ENCODE results near the gene TSPAN5. TPM values are rescaled to one million over a fixed set of nuclear protein-coding genes. Genes with fewer than 3 reads are reported as not detected.

Gene TSPAN5
- total RNA-seq, 1 donor from 2014 or later, result 8.6 TPM

DNA sequence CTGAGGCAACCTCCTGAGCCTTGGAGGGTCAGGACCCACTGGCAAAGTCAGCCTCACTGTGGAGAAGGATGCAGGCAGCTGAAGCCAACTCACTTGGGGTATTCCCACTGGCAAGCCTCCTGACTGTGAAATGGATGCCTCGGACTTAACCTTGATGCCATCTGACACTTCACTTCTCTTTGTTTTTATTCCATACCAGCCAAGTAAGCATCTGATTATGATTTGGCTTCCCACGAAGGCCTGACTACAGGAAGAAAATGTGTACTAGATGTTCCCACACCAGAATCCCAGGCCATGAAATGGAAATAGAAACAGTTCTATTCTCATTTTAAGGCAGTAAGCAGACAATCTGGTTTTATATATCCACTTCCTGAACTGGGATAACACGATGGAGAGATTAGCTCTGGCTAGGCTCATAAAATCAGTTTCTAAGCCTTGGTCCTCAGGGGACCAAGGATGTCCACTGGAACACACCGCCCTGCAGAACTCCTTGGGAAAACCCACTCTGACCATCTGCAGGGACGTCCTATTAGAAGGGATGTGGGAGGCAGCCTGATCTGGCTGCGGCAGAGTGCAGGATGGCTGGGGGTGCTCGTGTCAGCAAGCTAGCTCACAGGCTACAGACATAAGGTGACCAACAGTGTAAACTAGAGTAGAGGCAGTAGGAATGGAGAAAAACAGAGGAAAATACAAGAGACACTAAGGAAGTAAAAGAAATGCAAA, 89.3 kb downstream of the TSPAN5 start:
- no peak for DNase-seq (ENCODE audit: low spot score)
- intact Hi-C loops (cut with DNase I), result no loop called here

DNA sequence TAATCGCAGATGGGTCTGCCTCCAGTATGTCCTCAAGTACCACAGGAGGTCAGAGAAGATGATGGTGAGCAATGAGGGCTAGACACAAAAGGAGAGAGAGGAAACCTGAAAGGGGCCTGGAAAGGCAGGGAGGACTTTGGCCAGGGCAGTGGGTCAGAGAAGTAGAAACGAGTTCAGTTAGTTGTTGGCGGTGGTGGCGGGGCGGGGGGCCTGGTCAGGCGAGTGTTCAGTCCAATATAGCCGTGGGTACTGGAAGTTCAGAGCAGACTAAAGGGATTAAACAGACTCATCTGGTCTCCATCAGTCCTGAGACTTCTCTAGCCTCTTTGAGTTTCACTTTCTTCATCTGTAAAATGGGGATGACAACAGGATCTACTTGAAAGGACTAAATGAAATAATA, 90.8 kb downstream of the TSPAN5 start:
- no peak for DNase-seq (ENCODE audit: low spot score)
- intact Hi-C loops (cut with DNase I), result no loop called here

DNA sequence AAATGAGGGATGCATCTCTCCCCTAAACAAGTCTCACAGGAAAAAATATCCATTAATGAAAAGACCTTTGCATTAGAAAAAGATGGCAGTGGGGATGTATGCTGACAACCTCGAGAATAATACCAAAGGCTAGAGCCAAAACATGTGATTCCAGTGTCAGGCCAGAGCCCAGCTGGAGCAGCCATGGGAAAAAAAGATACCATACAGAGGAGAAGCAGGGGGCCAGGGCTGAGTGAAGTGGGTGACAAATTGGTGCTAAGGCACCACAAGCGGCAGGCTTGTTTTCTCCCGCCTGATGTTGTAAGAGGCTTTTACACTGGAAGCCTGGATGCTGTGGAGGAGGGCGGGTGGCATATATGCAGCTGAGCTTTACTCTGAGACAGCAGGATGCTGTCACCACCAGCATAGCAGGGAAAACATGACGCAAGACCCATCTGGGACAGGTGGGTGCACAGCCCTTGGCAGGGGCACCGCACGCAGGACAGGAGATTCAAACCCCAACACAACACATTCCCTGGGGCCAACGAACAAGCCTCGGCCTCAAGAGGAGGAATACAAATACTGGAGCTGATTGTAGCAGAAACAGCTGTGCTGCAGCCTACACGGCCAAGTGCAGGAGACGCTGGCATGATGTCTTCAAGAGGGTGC, 91.9 kb downstream of the TSPAN5 start:
- intact Hi-C loops (cut with DNase I), result no loop called here

DNA sequence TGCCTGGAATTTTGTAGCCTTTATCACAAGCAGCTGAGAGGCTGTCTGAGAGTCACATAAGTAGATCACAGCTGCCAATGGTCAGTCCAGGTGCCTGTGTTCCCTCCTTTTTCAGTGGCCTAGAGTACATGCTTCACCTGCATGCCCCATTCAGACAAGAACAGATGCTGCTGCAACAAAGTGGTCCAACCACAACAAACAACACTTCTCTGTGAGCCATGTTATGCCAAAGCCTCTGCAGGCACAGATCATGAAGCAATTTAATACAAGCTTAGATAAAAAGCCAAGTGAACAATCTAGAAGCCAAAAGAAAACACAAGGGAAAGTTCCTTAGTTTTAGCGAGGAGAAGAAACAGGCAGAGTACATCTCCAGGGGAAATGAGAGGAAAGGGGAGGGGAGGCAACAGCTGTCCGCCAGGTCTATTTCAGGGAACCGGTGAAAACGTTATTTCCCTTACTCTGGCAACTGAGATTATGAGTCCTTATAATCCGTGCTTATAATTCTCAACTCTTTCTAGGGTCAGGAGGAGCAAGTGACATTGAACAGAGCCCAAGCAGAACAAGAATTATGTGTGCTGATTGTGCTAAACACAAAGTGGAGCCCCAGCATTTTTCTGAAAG, 92.6 kb downstream of the TSPAN5 start:
- no peak for DNase-seq (ENCODE audit: low spot score)
- intact Hi-C loops (cut with DNase I), result no loop called here

More for the DNA sequence above, 91.9 kb downstream of the TSPAN5 start:
- no peak for DNase-seq (ENCODE audit: low spot score)

DNA sequence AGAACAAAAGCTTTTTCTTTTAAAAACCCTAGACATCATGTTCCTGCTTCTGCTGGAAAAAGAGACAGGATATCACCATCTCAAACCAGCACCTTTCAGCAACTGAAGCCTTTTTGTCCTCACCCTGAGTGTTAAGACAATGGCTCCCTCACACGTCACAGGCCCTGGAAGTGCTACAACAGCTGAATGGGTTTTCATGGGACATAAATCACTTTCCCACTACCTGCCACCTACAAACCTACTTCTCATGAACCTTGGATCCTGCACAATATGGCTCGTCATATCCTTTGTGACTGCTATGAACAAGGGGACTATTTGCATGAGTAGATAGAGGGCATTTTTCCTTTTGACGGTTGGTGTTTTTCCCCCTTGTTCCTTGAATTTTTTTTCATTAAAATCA, 93.6 kb downstream of the TSPAN5 start:
- no peak for DNase-seq (ENCODE audit: low spot score)
- intact Hi-C loops (cut with DNase I), result no loop called here

DNA sequence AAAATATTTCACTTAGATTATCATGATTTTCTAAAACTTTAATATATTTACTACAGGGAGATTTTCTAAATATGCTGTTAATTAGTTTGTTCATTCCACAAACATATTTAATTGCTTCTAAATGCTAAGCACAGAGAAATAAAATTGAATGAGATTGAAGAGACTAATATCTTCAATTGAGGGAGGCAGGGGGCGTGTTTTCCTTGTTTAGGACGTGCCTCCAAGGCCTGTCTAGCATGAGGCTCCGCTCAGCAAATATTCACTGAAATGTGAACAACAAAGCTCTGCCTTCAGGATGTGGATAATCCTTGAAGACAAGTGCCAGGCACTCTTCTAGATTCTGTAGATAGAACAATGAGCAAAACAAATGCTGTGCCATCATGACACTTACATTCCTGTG, 98.1 kb downstream of the TSPAN5 start:
- intact Hi-C loops (cut with DNase I), result no loop called here
- no peak for DNase-seq (ENCODE audit: low spot score)

DNA sequence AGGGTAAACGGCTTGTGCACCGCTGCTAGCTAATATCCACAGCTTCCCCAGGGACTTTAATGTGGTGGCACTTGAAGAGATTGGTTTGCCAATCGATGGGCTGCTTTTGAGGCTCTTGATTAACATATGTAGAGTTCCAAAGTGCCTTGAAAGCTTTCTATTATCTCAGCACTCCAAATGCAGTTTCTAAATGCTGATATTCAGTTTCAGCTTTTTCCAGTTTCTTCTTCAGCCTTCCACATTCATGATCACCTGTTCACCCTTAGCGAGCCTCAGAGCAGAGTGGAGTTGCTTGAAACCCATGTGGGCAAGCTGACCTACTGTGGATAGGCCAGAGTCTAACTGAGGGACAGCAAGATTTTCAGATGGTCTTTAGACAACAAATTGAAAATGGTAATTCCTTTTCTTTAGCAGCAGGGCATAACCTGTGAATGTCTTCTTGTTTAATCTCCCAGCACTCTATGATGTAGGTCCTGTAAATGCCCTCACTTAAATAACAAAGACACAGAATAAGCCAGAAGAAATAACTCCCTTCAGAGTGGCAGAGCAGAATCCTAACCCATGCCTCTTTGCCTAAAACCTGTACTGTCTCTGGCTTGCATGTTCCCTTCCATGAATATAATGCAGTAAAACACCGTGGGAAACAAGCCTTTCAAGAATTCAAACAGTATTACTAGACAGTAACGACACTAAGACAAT, 99.8 kb downstream of the TSPAN5 start:
- DNase-seq (ENCODE audit: low spot score), result no peak
- intact Hi-C loops (cut with DNase I), result no loop called here

DNA sequence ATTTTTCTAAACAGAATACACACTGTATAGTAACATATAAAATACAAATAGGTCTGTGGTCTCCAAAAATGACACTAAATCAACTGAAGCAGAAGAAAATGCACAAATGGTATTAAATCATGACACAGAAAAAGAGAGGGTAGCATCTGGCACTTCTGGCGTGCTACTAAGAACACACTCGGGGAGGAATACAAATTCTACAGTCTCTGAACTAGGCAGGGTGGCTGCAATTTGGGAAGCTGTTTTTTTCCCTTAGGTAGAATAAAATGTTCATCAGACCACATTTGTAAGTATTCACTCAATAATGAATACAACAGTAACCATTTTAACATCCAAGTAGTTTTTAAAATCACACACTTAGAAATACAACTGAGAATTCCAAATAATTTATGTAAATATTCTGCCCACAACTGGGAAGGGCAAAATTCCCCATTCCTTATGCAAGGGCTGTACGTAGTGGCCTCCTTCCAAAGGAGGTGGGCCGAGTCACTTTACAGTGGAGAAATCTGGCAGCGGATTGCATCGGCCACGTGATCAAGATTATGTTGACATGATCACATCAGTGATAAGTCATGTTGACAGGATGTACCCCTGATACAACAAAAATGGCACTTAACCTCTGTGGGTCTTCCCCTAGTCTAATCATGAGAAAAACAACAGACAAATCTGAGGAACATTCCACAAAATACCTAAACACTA, 101.1 kb downstream of the TSPAN5 start:
- no peak for DNase-seq (ENCODE audit: low spot score)
- intact Hi-C loops (cut with DNase I), result no loop called here

DNA sequence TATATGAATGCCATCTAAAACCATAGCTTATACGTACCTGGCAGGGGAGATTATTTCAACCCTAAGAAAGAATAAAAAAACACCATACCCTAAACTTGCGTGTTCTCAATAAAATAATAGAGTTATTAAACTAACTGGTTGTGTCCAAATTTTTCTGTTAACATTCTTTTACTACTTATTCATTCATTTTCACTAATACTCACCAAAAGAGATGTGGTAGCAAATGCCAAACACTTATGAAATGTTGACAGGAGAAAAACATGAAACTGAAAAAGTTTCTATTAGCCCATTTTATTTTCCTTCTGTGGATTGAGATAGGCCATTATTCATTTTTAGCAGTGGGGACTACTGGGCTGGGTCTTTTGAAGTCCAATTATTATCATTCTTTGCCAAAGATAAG, 102.0 kb downstream of the TSPAN5 start:
- DNase-seq (ENCODE audit: low spot score), result no peak
- intact Hi-C loops (cut with DNase I), result no loop called here

DNA sequence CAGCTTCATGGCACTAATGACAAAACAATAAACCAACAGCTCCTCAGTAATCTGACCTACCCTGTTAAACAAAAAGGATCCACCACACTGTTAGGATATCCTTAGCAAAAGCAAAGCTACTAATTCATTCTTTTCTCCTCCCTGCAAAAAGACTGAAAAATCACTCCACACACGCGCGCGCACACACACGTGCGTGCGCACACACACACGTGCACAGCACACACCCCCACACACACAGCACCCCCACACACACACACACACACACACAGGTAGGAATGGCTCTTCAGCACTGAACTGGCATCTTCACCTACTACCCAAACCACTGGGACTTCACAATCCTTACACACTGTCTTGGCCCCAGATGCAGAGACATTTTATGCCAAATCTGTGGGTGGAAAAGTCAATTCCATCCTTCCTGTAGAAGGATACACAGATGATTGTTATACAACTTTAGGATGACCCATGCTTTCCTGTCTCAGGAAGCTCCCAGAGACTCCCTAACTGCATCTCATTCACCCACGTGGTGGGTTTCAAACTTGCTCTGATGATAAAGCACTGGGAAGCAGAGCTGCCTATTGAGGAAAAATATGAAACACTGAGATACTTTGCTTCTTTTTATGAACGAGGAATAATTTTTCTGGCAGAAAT, 102.5 kb downstream of the TSPAN5 start:
- DNase-seq (ENCODE audit: low spot score), result no peak
- intact Hi-C loops (cut with DNase I), result no loop called here

DNA sequence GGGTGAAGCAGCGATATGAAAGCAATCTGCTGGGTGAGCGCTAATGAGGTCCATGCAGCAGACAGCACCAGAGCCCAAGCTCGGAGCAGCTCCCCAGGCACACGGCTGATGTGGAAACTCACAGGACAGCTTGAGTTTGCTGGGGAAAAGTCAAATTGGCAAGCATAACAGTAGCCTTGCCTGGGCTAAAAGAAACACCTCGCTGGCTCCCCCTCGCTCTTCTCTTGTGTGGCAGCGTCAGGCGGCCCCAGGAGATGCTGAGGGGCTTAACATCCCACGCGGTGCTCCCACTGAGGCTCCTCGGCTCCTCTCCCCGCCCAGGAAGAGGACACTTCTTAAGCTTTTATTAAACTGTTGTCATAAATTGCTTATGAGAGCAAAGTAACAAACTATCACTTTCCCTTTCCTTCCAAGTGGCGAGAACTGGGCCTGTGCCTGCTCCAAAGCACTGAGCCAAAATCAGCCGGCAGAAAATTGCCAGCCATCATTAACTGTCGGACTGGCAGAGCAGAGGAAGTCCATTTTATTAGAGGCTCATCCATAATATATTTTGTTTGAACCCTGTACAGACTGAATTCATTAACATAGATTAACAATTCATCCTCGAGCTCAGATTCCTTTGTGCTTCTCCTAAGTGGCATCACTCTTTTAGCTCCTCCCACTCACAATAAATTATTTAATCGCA, 111.4 kb downstream of the TSPAN5 start:
- intact Hi-C loops (cut with DNase I), result no loop called here
- DNase-seq (ENCODE audit: low spot score), result no peak

DNA sequence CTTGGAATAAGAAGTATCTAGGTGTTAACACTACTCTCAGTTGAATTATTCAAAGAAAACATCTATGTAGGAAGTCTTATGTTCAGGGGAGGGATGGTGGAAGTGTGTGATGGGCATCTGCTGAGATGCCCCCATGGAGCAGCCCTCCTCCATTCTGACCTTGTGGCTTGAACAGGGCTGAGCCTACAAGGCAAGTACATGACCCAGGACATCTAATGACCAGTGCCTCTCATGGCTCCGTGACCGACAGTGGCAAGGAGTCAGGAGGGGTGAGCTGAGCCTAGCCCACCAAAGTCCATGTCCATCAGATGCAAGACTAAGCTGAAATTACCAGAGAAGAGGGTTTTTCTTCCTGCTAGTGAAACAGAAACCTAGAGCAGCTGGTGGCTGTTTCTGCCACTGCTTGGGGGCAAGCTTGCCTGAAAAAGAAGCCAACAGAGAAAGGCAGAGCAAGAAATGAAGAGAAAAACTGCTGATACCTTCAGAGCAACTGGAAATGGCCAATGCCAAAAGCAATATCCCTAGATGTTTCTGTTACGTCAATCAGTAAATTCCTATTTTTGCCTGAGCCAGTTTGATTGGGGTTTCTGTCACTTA, 113.5 kb downstream of the TSPAN5 start:
- intact Hi-C loops (cut with DNase I), result no loop called here
- DNase-seq (ENCODE audit: low spot score), result no peak

DNA sequence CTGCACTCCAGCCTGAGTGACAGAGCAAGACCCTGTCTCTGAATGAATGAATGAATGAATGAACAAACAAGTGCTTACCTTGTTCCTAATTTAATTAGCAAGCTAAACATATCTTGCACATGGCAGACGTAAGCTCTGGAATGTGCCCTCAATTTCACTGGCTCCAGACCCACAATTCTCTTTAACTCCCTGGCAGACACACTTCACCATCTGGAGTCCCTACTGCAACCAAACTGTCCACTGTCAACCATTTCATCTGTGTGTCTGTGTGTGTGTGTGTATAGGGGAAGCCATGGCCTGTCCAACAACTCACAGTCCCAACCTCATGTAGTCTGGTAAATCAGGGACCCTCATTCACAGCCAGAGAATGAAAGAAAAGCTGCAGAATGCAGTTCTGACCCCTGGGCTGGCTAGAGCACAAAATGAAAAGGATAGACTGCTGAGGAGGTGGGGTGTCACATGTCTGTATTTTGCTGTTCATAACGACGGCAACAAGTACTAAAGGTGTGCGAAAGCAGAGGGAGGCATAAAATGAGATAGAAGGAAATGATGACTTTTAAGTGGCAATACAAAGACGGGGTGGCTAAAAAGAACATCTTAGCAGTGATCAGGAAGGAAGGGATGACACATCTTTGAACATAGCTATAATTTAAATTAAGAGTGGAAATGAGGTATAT, 114.1 kb downstream of the TSPAN5 start:
- intact Hi-C loops (cut with DNase I), result no loop called here
- no peak for DNase-seq (ENCODE audit: low spot score)

DNA sequence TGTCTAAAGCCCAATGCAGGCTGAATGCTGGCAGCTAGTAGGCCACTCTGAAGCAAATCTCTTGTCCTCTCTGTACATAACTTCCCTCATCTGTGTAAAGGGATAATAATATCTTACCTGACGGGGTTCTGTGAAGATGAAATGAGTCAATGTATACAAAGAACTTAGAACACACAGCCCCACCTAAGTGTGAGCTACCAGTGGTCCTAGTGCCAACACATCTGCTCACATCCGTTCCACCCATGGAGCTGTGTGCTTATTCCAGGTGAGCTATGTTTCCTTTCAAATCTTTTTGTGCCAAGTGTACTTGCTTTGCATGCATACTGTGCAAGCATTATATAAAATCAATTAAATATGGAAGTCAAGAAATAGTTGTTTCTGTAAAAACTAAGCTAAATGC, 116.4 kb downstream of the TSPAN5 start:
- no peak for DNase-seq (ENCODE audit: low spot score)
- intact Hi-C loops (cut with DNase I), result no loop called here

DNA sequence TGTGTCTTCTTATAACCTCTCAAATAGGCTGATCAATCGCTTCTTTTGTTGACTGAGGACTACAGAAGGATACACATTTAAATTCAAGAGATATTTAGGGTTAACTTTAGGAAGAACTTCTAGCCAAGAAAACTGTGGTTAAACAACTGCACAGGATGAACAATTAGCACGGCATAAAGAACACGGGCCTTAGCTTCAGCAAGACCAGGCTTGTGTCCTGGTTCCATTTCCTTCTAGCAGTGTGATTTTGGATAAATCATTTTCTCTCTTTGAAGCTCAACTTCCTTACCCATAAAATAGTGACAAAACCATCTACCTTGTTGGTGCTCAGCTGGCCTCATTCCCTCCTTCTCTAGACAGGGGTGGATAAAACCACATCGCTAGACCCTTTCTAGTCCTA, 117.6 kb downstream of the TSPAN5 start:
- intact Hi-C loops (cut with DNase I), result no loop called here
- no peak for DNase-seq (ENCODE audit: low spot score)

DNA sequence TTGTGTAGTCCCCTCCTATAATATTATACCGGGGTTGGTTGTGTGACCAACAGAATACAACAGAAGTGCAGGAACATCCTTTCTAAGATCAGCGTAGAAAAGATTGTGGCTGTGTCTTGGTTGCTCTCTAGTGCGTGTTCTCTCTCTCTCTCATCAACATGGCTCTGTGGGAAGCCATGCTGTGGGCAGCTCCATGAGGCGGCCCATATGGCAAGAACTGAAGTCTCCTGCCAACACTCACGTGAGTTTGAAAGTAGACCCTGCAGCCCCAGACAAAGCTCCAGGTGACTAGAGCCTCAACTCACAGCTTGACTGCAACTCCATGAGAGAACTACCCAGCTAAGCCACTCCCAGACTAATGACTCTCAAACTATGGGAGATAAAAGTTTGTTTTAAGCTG, 118.7 kb downstream of the TSPAN5 start:
- intact Hi-C loops (cut with DNase I), result no loop called here
- DNase-seq (ENCODE audit: low spot score), result no peak

DNA sequence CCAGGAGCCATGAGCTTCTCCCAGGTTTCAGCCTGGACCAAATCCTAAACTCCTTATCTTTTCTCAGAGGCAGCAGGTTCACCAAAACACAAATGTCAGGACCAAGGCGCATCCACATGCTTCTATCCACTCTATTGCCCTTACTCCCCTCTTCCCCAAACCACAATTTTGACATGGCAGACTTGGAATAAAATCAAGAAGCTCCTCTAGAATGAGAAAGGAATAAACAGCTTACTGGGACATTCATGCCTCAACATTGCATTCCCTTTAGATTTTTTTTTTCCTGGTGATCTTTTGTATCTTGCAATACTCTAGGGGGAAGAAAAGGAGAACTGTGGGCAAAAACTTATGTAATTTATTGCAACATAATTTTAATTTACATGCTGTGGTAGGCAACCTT, 119.1 kb downstream of the TSPAN5 start:
- no peak for DNase-seq (ENCODE audit: low spot score)
- intact Hi-C loops (cut with DNase I), result no loop called here

DNA sequence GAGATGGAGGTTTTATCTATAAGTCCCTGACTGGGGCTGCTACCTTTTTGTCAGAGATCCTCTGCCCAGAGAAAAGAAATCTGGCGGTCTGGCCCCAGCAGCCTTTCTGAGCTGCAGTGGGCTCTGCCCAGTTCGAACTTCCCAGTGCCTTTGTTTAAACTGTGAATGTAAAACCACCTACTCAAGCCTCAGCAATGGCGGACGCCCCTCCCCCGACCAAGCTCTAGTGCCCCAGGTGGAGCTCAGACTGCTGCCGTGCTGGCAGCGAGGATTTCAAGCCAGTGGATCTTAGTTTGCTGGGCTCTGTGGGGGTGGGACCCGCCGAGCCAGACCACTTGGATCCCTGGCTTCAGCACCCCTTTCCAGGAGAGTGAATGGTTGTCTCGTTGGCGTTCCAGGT, 121.8 kb downstream of the TSPAN5 start:
- DNase-seq (ENCODE audit: low spot score), result no peak
- intact Hi-C loops (cut with DNase I), result no loop called here
